Measurements from ENCODE around the gene KCND3.

The KCND3 gene

GRCh38 chr1:111751906-111752575 is 237.4 kb downstream of the KCND3 start:
- Histone ChIP-seq H3K9ac (ENCODE audit: low read depth, low read length, poor library complexity) (no peak overlapping the region), H3K27me3 (ENCODE audit: control insufficient read depth in 3 of 3, insufficient read depth in 3 of 3, low read depth in 1 of 3, low read length in 3 of 3) (no peaks in the 10 kb centered on the region), H3K36me3 (replicated peaks in 1 of 2; ENCODE audit: control insufficient read depth in 2 of 2, insufficient read depth in 2 of 2, low read length in 2 of 2) (peaks cover 0 to 5% of the 10 kb centered on the region in 2 donors), H2BK5ac (ENCODE audit: low read length) (no peak overlapping the region), H3K14ac (ENCODE audit: low read length) (no peak overlapping the region), H3K4me3 (ENCODE audit: low read length in 2 of 2) (no peak overlapping the region), H3K4me1 (ENCODE audit: control insufficient read depth in 2 of 2, insufficient read depth in 1 of 2, low read depth in 1 of 2, low read length in 2 of 2) (peaks cover 23 to 27% of the 10 kb centered on the region in 2 donors), H3K18ac (ENCODE audit: low read length) (no peak overlapping the region), H3K23ac (ENCODE audit: low read depth, low read length, poor library complexity) (no peak overlapping the region), H4K8ac (ENCODE audit: low read depth, low read length) (no peak overlapping the region), H3K79me1 (ENCODE audit: low read depth, low read length) (no peaks in the 10 kb centered on the region), H3K9me3 (replicated peaks in 1 of 2; ENCODE audit: control insufficient read depth in 2 of 2, insufficient read depth in 1 of 2, low read depth in 1 of 2, low read length in 2 of 2) (no peaks in the 10 kb centered on the region), H3K4me2 (ENCODE audit: insufficient read depth, low read length, poor library complexity, severe bottlenecking) (no peak overlapping the region), H2AK5ac (ENCODE audit: low read depth, low read length) (no peak overlapping the region), H2BK120ac (ENCODE audit: low read depth, low read length) (no peak overlapping the region), H2AFZ (ENCODE audit: low read length) (no peak overlapping the region), H3K27ac (replicated peaks; ENCODE audit: low read length) (no peak overlapping the region), H2BK15ac (ENCODE audit: low read length) (no peak overlapping the region), H3K4ac (ENCODE audit: low read length) (no peak overlapping the region), H2BK12ac (ENCODE audit: low read length) (no peak overlapping the region), H4K91ac (ENCODE audit: low read depth, low read length, poor library complexity) (no peak overlapping the region)
- DNase-seq (ENCODE audit: low spot score) = no peak
- no CpG with 5 or more reads among the region's 2 CpGs for WGBS, 2 donors (ENCODE audit: extremely low coverage in 2 of 2, insufficient read length in 2 of 2, insufficient replicate concordance in 1 of 2)

- H2BK5ac ChIP-seq (ENCODE audit: low read length) = no peak overlapping the region
- no peak overlapping the region for H2BK12ac ChIP-seq (ENCODE audit: low read length)
- no peak overlapping the region for H3K4ac ChIP-seq (ENCODE audit: low read length)
- H3K4me2 ChIP-seq (ENCODE audit: insufficient read depth, low read length, poor library complexity, severe bottlenecking) = no peak overlapping the region
- H3K14ac ChIP-seq (ENCODE audit: low read length) = no peak overlapping the region
- H3K9me3 ChIP-seq (replicated peaks in 1 of 2; ENCODE audit: control insufficient read depth in 2 of 2, insufficient read depth in 1 of 2, low read depth in 1 of 2, low read length in 2 of 2) = no peaks in the 10 kb centered on the region
- peaks cover 15 to 24% of the 10 kb centered on the region in 2 donors for H3K4me1 ChIP-seq (ENCODE audit: control insufficient read depth in 2 of 2, insufficient read depth in 1 of 2, low read depth in 1 of 2, low read length in 2 of 2)
- no peak overlapping the region for H3K18ac ChIP-seq (ENCODE audit: low read length)
- H3K27me3 ChIP-seq (ENCODE audit: control insufficient read depth in 3 of 3, insufficient read depth in 3 of 3, low read depth in 1 of 3, low read length in 3 of 3) = no peaks in the 10 kb centered on the region
- H3K27ac ChIP-seq (replicated peaks; ENCODE audit: low read length) = no peak overlapping the region
- no peak overlapping the region for H2AK5ac ChIP-seq (ENCODE audit: low read depth, low read length)
- no peaks in the 10 kb centered on the region for H3K36me3 ChIP-seq (replicated peaks in 1 of 2; ENCODE audit: control insufficient read depth in 2 of 2, insufficient read depth in 2 of 2, low read length in 2 of 2)
- no peak overlapping the region for H3K9ac ChIP-seq (ENCODE audit: low read depth, low read length, poor library complexity)
- no peak overlapping the region for H2BK120ac ChIP-seq (ENCODE audit: low read depth, low read length)
- H4K8ac ChIP-seq (ENCODE audit: low read depth, low read length) = no peak overlapping the region
- no peak overlapping the region for H2BK15ac ChIP-seq (ENCODE audit: low read length)
- H3K79me1 ChIP-seq (ENCODE audit: low read depth, low read length) = no peaks in the 10 kb centered on the region
- DNase-seq (ENCODE audit: low spot score) = no peak
- no peak overlapping the region for H2AFZ ChIP-seq (ENCODE audit: low read length)
- H3K4me3 ChIP-seq (ENCODE audit: low read length in 2 of 2) = no peak overlapping the region
- no CpG with 5 or more reads among the region's 2 CpGs for WGBS, 2 donors (ENCODE audit: extremely low coverage in 2 of 2, insufficient read length in 2 of 2, insufficient replicate concordance in 1 of 2)
- no peak overlapping the region for H3K23ac ChIP-seq (ENCODE audit: low read depth, low read length, poor library complexity)
- H4K91ac ChIP-seq (ENCODE audit: low read depth, low read length, poor library complexity) = no peak overlapping the region
Observed at GRCh38 chr1:111750856-111751255, 238.6 kb downstream of the KCND3 start.

GRCh38 chr1:111749628-111750027 is 239.8 kb downstream of the KCND3 start:
- no peaks in the 10 kb centered on the region for H3K27me3 ChIP-seq (ENCODE audit: control insufficient read depth in 3 of 3, insufficient read depth in 3 of 3, low read depth in 1 of 3, low read length in 3 of 3)
- no peak overlapping the region for H2AK5ac ChIP-seq (ENCODE audit: low read depth, low read length)
- no peak overlapping the region for H3K9ac ChIP-seq (ENCODE audit: low read depth, low read length, poor library complexity)
- H3K36me3 ChIP-seq (replicated peaks in 1 of 2; ENCODE audit: control insufficient read depth in 2 of 2, insufficient read depth in 2 of 2, low read length in 2 of 2) = no peaks in the 10 kb centered on the region
- H3K4me3 ChIP-seq (ENCODE audit: low read length in 2 of 2) = no peak overlapping the region
- no peak overlapping the region for H3K27ac ChIP-seq (replicated peaks; ENCODE audit: low read length)
- H4K91ac ChIP-seq (ENCODE audit: low read depth, low read length, poor library complexity) = no peak overlapping the region
- H3K4ac ChIP-seq (ENCODE audit: low read length) = no peak overlapping the region
- no peaks in the 10 kb centered on the region for H3K9me3 ChIP-seq (replicated peaks in 1 of 2; ENCODE audit: control insufficient read depth in 2 of 2, insufficient read depth in 1 of 2, low read depth in 1 of 2, low read length in 2 of 2)
- H3K14ac ChIP-seq (ENCODE audit: low read length) = no peak overlapping the region
- no peak overlapping the region for H3K18ac ChIP-seq (ENCODE audit: low read length)
- peaks cover 15 to 22% of the 10 kb centered on the region in 2 donors for H3K4me1 ChIP-seq (ENCODE audit: control insufficient read depth in 2 of 2, insufficient read depth in 1 of 2, low read depth in 1 of 2, low read length in 2 of 2)
- no peak overlapping the region for H2BK120ac ChIP-seq (ENCODE audit: low read depth, low read length)
- no peak overlapping the region for H4K8ac ChIP-seq (ENCODE audit: low read depth, low read length)
- no peak for DNase-seq (ENCODE audit: low spot score)
- H2BK12ac ChIP-seq (ENCODE audit: low read length) = no peak overlapping the region
- no peak overlapping the region for H2AFZ ChIP-seq (ENCODE audit: low read length)
- no peak overlapping the region for H3K23ac ChIP-seq (ENCODE audit: low read depth, low read length, poor library complexity)
- no peak overlapping the region for H2BK15ac ChIP-seq (ENCODE audit: low read length)
- no peaks in the 10 kb centered on the region for H3K79me1 ChIP-seq (ENCODE audit: low read depth, low read length)
- H2BK5ac ChIP-seq (ENCODE audit: low read length) = no peak overlapping the region
- H3K4me2 ChIP-seq (ENCODE audit: insufficient read depth, low read length, poor library complexity, severe bottlenecking) = no peak overlapping the region
- WGBS, 2 donors (ENCODE audit: extremely low coverage in 2 of 2, insufficient read length in 2 of 2, insufficient replicate concordance in 1 of 2) = no CpG with 5 or more reads among the region's 3 CpGs

GRCh38 chr1:111747947-111748346 is 241.5 kb downstream of the KCND3 start:
- Histone ChIP-seq H3K9ac (ENCODE audit: low read depth, low read length, poor library complexity) (no peak overlapping the region), H3K23ac (ENCODE audit: low read depth, low read length, poor library complexity) (no peak overlapping the region), H3K36me3 (replicated peaks in 1 of 2; ENCODE audit: control insufficient read depth in 2 of 2, insufficient read depth in 2 of 2, low read length in 2 of 2) (no peaks in the 10 kb centered on the region), H2BK15ac (ENCODE audit: low read length) (no peak overlapping the region), H2AK5ac (ENCODE audit: low read depth, low read length) (no peak overlapping the region), H3K18ac (ENCODE audit: low read length) (no peak overlapping the region), H3K79me1 (ENCODE audit: low read depth, low read length) (no peaks in the 10 kb centered on the region), H4K8ac (ENCODE audit: low read depth, low read length) (no peak overlapping the region), H3K14ac (ENCODE audit: low read length) (no peak overlapping the region), H2AFZ (ENCODE audit: low read length) (no peak overlapping the region), H2BK5ac (ENCODE audit: low read length) (no peak overlapping the region), H3K9me3 (replicated peaks in 1 of 2; ENCODE audit: control insufficient read depth in 2 of 2, insufficient read depth in 1 of 2, low read depth in 1 of 2, low read length in 2 of 2) (no peaks in the 10 kb centered on the region), H3K27ac (replicated peaks; ENCODE audit: low read length) (no peak overlapping the region), H3K27me3 (ENCODE audit: control insufficient read depth in 3 of 3, insufficient read depth in 3 of 3, low read depth in 1 of 3, low read length in 3 of 3) (peaks cover 0 to 2% (median 0%) of the 10 kb centered on the region in 3 experiments), H3K4me2 (ENCODE audit: insufficient read depth, low read length, poor library complexity, severe bottlenecking) (no peak overlapping the region), H3K4me1 (ENCODE audit: control insufficient read depth in 2 of 2, insufficient read depth in 1 of 2, low read depth in 1 of 2, low read length in 2 of 2) (peaks cover 15 to 23% of the 10 kb centered on the region in 2 donors), H3K4ac (ENCODE audit: low read length) (no peak overlapping the region), H2BK12ac (ENCODE audit: low read length) (no peak overlapping the region), H2BK120ac (ENCODE audit: low read depth, low read length) (no peak overlapping the region), H3K4me3 (ENCODE audit: low read length in 2 of 2) (no peak overlapping the region), H4K91ac (ENCODE audit: low read depth, low read length, poor library complexity) (no peak overlapping the region)
- DNase-seq (ENCODE audit: low spot score) = no peak
- no CpG with 5 or more reads among the region's 4 CpGs for whole genome bisulfite sequencing, 2 donors (ENCODE audit: extremely low coverage in 2 of 2, insufficient read length in 2 of 2, insufficient replicate concordance in 1 of 2)

Data from neuronal stem cell (in vitro differentiated cells).